Activated T-helper 1 cell treated with anti-CD3 and anti-CD28 coated beads, Interleukin-12 subunit alpha, Interleukin-12 subunit beta, Interleukin-2, Interleukin-4 antibody, amounts not matched to agents 30 ng/mL and 10 ng/mL and 1 ng/mL, durations not matched to agents 14 hours and 24 hours and 36 hours (primary cell): ENCODE data around the gene JSRP1. TPM values are rescaled to one million over a fixed set of nuclear protein-coding genes. Genes with fewer than 3 reads are reported as not detected.

Experiments used
- DNase-seq: peaks from one replicate; pipeline ENCODE4 v3.0.0; 2021; ENCODE audit warnings: low spot score
- H3K27ac Mint-ChIP-seq: one replicate; pipeline ENCODE4 v1.8.0; 2021; ENCODE audit warnings: mild to moderate bottlenecking, mixed read lengths
- H3K27me3 Mint-ChIP-seq: one replicate; pipeline ENCODE4 v1.8.0; 2022; ENCODE audit warnings: mild to moderate bottlenecking, moderate library complexity, mixed read lengths; ENCODE audit not compliant: insufficient read depth
- H3K36me3 Mint-ChIP-seq: one replicate; pipeline ENCODE4 v1.8.0; 2021; ENCODE audit warnings: low read depth, mixed read lengths
- H3K4me1 Mint-ChIP-seq: one replicate; pipeline ENCODE4 v1.8.0; 2021; ENCODE audit warnings: low read depth, mixed read lengths
- H3K4me3 Mint-ChIP-seq: one replicate; pipeline ENCODE4 v1.8.0; 2021; ENCODE audit warnings: mild to moderate bottlenecking, moderate library complexity, mixed read lengths
- H3K9me3 Mint-ChIP-seq: one replicate; pipeline ENCODE4 v1.8.0; 2021; ENCODE audit warnings: mixed read lengths
- intact Hi-C: fragments of 100-400 bp; cut with micrococcal nuclease; formaldehyde crosslinking; loops from one replicate; pipeline ENCODE4 v1.15.1; 2024
- total RNA-seq: library from RNA; stranded (reverse); gene quantifications from 2 replicates; pipeline ENCODE4 v1.2.3, GENCODE V29; 2022

JSRP1 gene
- total RNA-seq, 1 donor from 2014 or later, result not detected

DNA sequence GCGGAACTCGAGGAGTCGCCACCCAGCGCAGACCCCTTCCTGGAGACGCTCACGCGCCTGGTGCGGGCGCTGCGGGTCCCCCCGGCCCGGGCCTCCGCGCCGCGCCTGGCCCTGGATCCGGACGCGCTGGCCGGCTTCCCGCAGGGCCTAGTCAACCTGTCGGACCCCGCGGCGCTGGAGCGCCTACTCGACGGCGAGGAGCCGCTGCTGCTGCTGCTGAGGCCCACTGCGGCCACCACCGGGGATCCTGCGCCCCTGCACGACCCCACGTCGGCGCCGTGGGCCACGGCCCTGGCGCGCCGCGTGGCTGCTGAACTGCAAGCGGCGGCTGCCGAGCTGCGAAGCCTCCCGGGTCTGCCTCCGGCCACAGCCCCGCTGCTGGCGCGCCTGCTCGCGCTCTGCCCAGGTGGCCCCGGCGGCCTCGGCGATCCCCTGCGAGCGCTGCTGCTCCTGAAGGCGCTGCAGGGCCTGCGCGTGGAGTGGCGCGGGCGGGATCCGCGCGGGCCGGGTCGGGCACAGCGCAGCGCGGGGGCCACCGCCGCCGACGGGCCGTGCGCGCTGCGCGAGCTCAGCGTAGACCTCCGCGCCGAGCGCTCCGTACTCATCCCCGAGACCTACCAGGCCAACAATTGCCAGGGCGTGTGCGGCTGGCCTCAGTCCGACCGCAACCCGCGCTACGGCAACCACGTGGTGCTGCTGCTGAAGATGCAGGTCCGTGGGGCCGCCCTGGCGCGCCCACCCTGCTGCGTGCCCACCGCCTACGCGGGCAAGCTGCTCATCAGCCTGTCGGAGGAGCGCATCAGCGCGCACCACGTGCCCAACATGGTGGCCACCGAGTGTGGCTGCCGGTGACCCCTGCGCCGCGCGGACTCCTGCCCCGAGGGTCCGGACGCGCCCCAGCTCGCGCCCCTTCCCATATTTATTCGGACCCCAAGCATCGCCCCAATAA is 4.8 kb downstream of the JSRP1 start:
- H3K27ac Mint-ChIP-seq, result no peak overlapping the region
- intact Hi-C loops, result loop anchor here (2.0 kb wide), 1 partner anchor 21 kb away; no protein-coding TSS in a partner anchor
- H3K27me3 Mint-ChIP-seq, result peaks cover 10% of the 10 kb centered on the region
- H3K36me3 Mint-ChIP-seq, result no peaks in the 10 kb centered on the region
- H3K9me3 Mint-ChIP-seq, result no peaks in the 10 kb centered on the region
- DNase-seq, result no peak
- no peaks in the 10 kb centered on the region for H3K4me1 Mint-ChIP-seq
- no peak overlapping the region for H3K4me3 Mint-ChIP-seq

- no peaks in the 10 kb centered on the region for H3K4me1 Mint-ChIP-seq
- DNase-seq, result no peak
- H3K9me3 Mint-ChIP-seq, result no peaks in the 10 kb centered on the region
- no peak overlapping the region for H3K4me3 Mint-ChIP-seq
- intact Hi-C loops, result no loop called here
- peaks cover 2% of the 10 kb centered on the region for H3K36me3 Mint-ChIP-seq
- H3K27me3 Mint-ChIP-seq, result peaks cover 10% of the 10 kb centered on the region
- H3K27ac Mint-ChIP-seq, result no peak overlapping the region
Observed at GRCh38 chr19:2250766-2251105, 5.5 kb downstream of the JSRP1 start.

DNA sequence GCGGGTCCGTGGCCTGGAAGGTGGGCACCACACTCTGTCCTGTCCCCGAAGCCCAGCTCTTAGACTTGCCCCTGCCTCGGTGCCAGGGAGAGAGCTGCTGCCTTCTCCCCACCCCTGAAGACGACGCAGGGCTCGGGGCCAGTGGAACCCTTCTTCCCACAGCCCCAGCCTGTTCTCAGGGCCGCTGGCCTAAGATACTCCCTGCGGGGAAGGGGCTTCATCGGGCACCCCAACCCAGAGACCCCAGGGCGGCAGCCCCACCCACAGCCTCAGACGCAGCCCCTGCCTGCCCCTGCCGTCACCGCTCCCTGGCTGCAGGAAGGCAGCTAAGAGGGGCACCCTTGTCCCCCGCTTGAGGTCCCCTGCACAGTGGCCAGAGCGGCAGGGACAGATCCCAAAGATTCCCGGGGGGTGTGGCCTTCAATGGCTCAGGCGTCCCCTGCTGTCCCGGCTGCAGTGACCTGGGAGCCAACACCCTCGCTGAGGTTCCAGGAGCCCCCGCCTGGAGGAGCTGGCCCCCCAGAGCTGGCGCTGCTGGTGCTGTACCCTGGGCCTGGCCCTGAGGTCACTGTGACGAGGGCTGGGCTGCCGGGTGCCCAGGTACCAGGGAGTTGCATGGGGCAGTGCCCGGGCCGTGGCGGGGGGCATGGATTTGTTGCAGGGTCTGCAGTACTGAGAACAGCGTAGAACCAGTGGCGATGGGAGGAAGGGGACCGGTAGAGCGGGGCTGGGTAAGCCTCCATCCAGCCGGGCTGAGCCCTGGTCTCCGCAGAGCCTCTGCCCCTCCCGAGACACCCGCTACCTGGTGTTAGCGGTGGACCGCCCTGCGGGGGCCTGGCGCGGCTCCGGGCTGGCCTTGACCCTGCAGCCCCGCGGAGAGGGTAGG is 6.1 kb downstream of the JSRP1 start:
- intact Hi-C loops, result no loop called here
- Mint-ChIP-seq H3K9me3 (no peaks in the 10 kb centered on the region), H3K27ac (no peak overlapping the region), H3K4me1 (no peaks in the 10 kb centered on the region), H3K27me3 (peaks cover 10% of the 10 kb centered on the region), H3K36me3 (peaks cover 5% of the 10 kb centered on the region), H3K4me3 (no peak overlapping the region)
- no peak for DNase-seq

DNA sequence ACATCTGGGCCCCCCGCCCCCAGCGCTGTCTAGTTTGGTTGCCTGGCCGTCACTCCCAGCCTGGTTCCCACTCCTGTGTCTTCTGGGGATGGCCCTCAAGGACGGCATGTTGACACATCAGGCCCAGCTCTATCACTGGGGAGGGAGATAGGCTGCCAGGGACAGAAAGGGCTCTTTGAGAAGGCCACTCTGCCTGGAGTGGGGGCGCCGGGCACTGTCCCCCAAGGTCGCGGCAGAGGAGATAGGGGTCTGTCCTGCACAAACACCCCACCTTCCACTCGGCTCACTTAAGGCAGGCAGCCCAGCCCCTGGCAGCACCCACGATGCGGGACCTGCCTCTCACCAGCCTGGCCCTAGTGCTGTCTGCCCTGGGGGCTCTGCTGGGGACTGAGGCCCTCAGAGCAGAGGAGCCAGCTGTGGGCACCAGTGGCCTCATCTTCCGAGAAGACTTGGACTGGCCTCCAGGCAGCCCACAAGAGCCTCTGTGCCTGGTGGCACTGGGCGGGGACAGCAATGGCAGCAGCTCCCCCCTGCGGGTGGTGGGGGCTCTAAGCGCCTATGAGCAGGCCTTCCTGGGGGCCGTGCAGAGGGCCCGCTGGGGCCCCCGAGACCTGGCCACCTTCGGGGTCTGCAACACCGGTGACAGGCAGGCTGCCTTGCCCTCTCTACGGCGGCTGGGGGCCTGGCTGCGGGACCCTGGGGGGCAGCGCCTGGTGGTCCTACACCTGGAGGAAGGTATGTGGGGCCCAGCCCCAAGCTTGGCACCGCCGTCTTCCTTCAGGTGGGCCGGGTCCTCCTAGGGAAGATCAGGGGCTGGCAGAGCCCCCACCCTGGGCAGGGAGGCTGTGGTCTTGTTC is 7.0 kb downstream of the JSRP1 start, which contains the start of gene AMH:
Gene AMH, plus strand, starts transcription at position 314 of the 857 bp plus-strand sequence. Its CDS starts 10 bp downstream, at position 324.
- no peaks in the 10 kb centered on the region for H3K9me3 Mint-ChIP-seq
- DNase-seq, result no peak
- peaks cover 10% of the 10 kb centered on the region for H3K27me3 Mint-ChIP-seq
- H3K27ac Mint-ChIP-seq, result no peak within 1 kb of the TSS
- H3K4me1 Mint-ChIP-seq, result no peaks in the 10 kb centered on the region
- intact Hi-C loops, result no loop called here
- H3K4me3 Mint-ChIP-seq, result no peak within 1 kb of the TSS
- H3K36me3 Mint-ChIP-seq, result peaks cover 10% of the 10 kb centered on the region

GRCh38 chr19:2248136-2249009 is 7.8 kb downstream of the JSRP1 start:
- H3K9me3 Mint-ChIP-seq, result no peaks in the 10 kb centered on the region
- intact Hi-C loops, result no loop called here
- H3K27ac Mint-ChIP-seq, result no peak overlapping the region
- peaks cover 6% of the 10 kb centered on the region for H3K27me3 Mint-ChIP-seq
- H3K4me3 Mint-ChIP-seq, result no peak overlapping the region
- H3K4me1 Mint-ChIP-seq, result no peaks in the 10 kb centered on the region
- no peak for DNase-seq
- peaks cover 12% of the 10 kb centered on the region for H3K36me3 Mint-ChIP-seq

GRCh38 chr19:2247433-2248101 is 8.7 kb downstream of the JSRP1 start:
- no peak overlapping the region for H3K27ac Mint-ChIP-seq
- intact Hi-C loops, result no loop called here

GRCh38 chr19:2246801-2247361 is 9.3 kb downstream of the JSRP1 start:
- Mint-ChIP-seq H3K4me3 (no peak overlapping the region), H3K27me3 (peaks cover 4% of the 10 kb centered on the region), H3K4me1 (peaks cover 8% of the 10 kb centered on the region), H3K27ac (no peak overlapping the region), H3K36me3 (peaks cover 15% of the 10 kb centered on the region), H3K9me3 (no peaks in the 10 kb centered on the region)
- intact Hi-C loops, result no loop called here
- DNase-seq, result no peak

More at GRCh38 chr19:2247433-2248101, 8.7 kb downstream of the JSRP1 start:
- Mint-ChIP-seq H3K9me3 (no peaks in the 10 kb centered on the region), H3K36me3 (peaks cover 12% of the 10 kb centered on the region), H3K4me1 (peaks cover 4% of the 10 kb centered on the region), H3K27me3 (peaks cover 4% of the 10 kb centered on the region), H3K4me3 (no peak overlapping the region)
- no peak for DNase-seq

- Mint-ChIP-seq H3K27me3 (peaks cover 4% of the 10 kb centered on the region), H3K4me1 (peaks cover 8% of the 10 kb centered on the region), H3K36me3 (peaks cover 18% of the 10 kb centered on the region), H3K9me3 (no peaks in the 10 kb centered on the region), H3K4me3 (no peak overlapping the region), H3K27ac (no peak overlapping the region)
- DNase-seq, result no peak
- intact Hi-C loops, result no loop called here
Observed at GRCh38 chr19:2246014-2246620, 10.1 kb downstream of the JSRP1 start.

DNA sequence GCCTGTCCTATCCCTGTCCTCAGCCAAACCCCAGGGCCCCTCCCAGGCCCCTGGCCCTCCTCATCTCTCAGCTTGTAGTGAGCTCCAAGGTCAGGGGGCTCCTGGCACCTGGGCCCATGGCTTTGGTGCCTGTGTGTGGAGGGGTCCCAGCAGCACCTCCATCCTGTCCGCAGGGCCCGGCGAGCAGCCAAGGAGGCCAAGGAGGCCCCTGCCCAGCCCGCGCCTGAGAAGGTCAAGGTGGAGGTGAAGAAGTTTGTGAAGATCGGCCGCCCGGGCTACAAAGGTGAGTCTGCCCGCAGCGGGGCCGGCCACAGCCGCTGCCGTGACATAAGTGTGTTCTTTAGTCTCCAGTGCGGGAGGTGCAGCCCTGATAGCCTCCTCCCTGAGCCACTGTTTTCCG is 10.9 kb downstream of the JSRP1 start:
- Mint-ChIP-seq H3K27me3 (peaks cover 3% of the 10 kb centered on the region), H3K27ac (no peak overlapping the region), H3K36me3 (peaks cover 22% of the 10 kb centered on the region), H3K4me3 (no peak overlapping the region), H3K9me3 (no peaks in the 10 kb centered on the region), H3K4me1 (peaks cover 15% of the 10 kb centered on the region)
- no peak for DNase-seq
- intact Hi-C loops, result no loop called here

DNA sequence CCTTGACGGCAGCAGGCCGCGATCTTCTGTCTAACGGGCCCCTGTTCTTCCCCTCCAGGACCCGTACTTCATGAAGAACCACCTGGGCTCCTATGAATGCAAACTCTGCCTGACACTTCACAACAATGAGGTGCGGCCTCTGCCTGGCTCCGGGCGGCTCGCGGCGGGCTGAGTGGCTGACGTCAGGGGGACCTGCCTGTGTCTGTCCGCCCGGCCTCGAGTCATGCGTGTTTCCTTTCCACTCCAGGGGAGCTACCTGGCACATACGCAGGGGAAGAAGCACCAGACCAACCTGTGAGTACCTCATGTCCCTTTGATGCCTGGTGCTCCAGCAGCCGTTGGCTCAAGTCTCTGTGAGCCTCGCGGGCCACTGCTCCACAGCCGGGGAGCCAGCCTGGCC is 11.7 kb downstream of the JSRP1 start:
- no peak for DNase-seq
- intact Hi-C loops, result no loop called here
- H3K27ac Mint-ChIP-seq, result no peak overlapping the region
- H3K4me1 Mint-ChIP-seq, result peaks cover 22% of the 10 kb centered on the region
- H3K4me3 Mint-ChIP-seq, result no peak overlapping the region
- peaks cover 26% of the 10 kb centered on the region for H3K36me3 Mint-ChIP-seq
- no peaks in the 10 kb centered on the region for H3K9me3 Mint-ChIP-seq
- no peaks in the 10 kb centered on the region for H3K27me3 Mint-ChIP-seq

GRCh38 chr19:2244125-2244411 is 12.1 kb downstream of the JSRP1 start:
- Mint-ChIP-seq H3K36me3 (peaks cover 28% of the 10 kb centered on the region), H3K9me3 (no peaks in the 10 kb centered on the region), H3K27me3 (no peaks in the 10 kb centered on the region), H3K4me1 (peaks cover 26% of the 10 kb centered on the region), H3K4me3 (no peak overlapping the region), H3K27ac (no peak overlapping the region)
- DNase-seq, result no peak
- intact Hi-C loops, result no loop called here
